Smooth muscle cell (in vitro differentiated cells): ENCODE measurements around the gene KIAA0232. TPM values are rescaled to one million over a fixed set of nuclear protein-coding genes. Genes with fewer than 3 reads are reported as not detected.

ENCODE experiments used
- DNase-seq: peaks from one replicate; lab custom pipeline; 2025; ENCODE audit not compliant: unreplicated experiment; lab: John Stamatoyannopoulos, UW
- H2AFZ ChIP-seq: fragments of 200-600 bp; sonication (generic); 2 replicates; pipeline ENCODE4 v1.6.0; 2016; ENCODE audit warnings: antibody characterized with exemption, low read depth, mild to moderate bottlenecking
- H3F3A ChIP-seq: fragments of 200-600 bp; sonication (generic); 2 replicates; pipeline ENCODE4 v1.6.0; 2017; ENCODE audit warnings: antibody characterized with exemption, low read depth
- H3K27ac ChIP-seq: fragments of 200-600 bp; sonication (generic); 2 replicates; pipeline ENCODE4 v1.5.1; 2016; ENCODE audit warnings: low read depth, mild to moderate bottlenecking
- H3K27me3 ChIP-seq: fragments of 200-600 bp; sonication (generic); 2 replicates; pipeline ENCODE4 v1.6.1; 2016; ENCODE audit warnings: low read depth, mild to moderate bottlenecking
- H3K36me3 ChIP-seq: fragments of 200-600 bp; sonication (generic); 2 replicates; pipeline ENCODE4 v1.5.1; 2016; ENCODE audit warnings: low read depth
- H3K4me1 ChIP-seq: fragments of 200-600 bp; sonication (generic); 2 replicates; pipeline ENCODE4 v1.5.1; 2016; ENCODE audit warnings: low read depth
- H3K4me2 ChIP-seq: fragments of 200-600 bp; sonication (generic); 2 replicates; pipeline ENCODE4 v1.6.0; 2016; ENCODE audit warnings: mild to moderate bottlenecking
- H3K4me3 ChIP-seq: fragments of 200-600 bp; sonication (generic); 2 replicates; pipeline ENCODE4 v1.5.1; 2016; ENCODE audit warnings: mild to moderate bottlenecking
- H3K79me2 ChIP-seq: fragments of 200-600 bp; sonication (generic); 2 replicates; pipeline ENCODE4 v1.6.0; 2016; ENCODE audit warnings: low read depth, mild to moderate bottlenecking
- H3K9ac ChIP-seq: fragments of 200-600 bp; sonication (generic); 2 replicates; pipeline ENCODE4 v1.6.0; 2016; ENCODE audit warnings: low read depth
- H3K9me3 ChIP-seq: fragments of 200-600 bp; sonication (generic); replicated peaks from 2 replicates; pipeline ENCODE4 v1.5.1; 2016; ENCODE audit warnings: low read depth
- H4K20me1 ChIP-seq: fragments of 200-600 bp; sonication (generic); 2 replicates; pipeline ENCODE4 v1.6.0; 2016; ENCODE audit warnings: low read depth
- CTCF ChIP-seq: fragments of 200-600 bp; sonication (generic); IDR thresholded peaks from 2 replicates; pipeline ENCODE4 v1.5.1; 2017; ENCODE audit warnings: borderline replicate concordance, mild to moderate bottlenecking, antibody characterized with exemption; ENCODE audit not compliant: insufficient read depth, poor library complexity, severe bottlenecking
- WGBS: methylation state at CpG from one replicate; pipeline ENCODE4 v1.1.7; 2016; ENCODE audit warnings: low lambda C conversion rate; 5-methylcytosine and 5-hydroxymethylcytosine counted together
- polyA plus RNA-seq: library from polyadenylated mRNA; unstranded; fragments of >200 nt; fragmentation: Nextera tagmentation; extraction: Ambion mirVana; gene quantifications from 2 replicates; pipeline ENCODE4 v1.2.1, GENCODE V29; 2016
- total RNA-seq: library from RNA; depleted of rRNA; stranded (reverse); fragments of >200 nt; gene quantifications from 2 replicates; pipeline ENCODE4 v1.2.3, GENCODE V29; 2014

The KIAA0232 gene
- total and polyA plus RNA-seq, 2 experiments from 2014 or later = 8.4 to 16.6 TPM

- H3K79me2 ChIP-seq = no peaks in the 10 kb centered on the region
- no peaks in the 10 kb centered on the region for H4K20me1 ChIP-seq
- H3K9ac ChIP-seq = no peak overlapping the region
- H2AFZ ChIP-seq = no peak overlapping the region
- no peak overlapping the region for H3K4me3 ChIP-seq
- WGBS = 74% methylated on average over 20 of the region's 20 CpGs
- no peak for DNase-seq
- H3K27me3 ChIP-seq = no peaks in the 10 kb centered on the region
- no peaks in the 10 kb centered on the region for H3K4me1 ChIP-seq
- no peaks in the 10 kb centered on the region for H3K9me3 ChIP-seq
- H3K36me3 ChIP-seq = no peaks in the 10 kb centered on the region
- H3F3A ChIP-seq = no peaks in the 10 kb centered on the region
- TF ChIP-seq CTCF = no peak
- H3K4me2 ChIP-seq = peak overlapping the region; percentile 36
- no peak overlapping the region for H3K27ac ChIP-seq
Measured at GRCh38 chr4:6892190-6892908, 109.8 kb downstream of the KIAA0232 start.

GRCh38 chr4:6892909-6893202 is 110.3 kb downstream of the KIAA0232 start:
- TF ChIP-seq CTCF = no peak
- H3K79me2 ChIP-seq = no peaks in the 10 kb centered on the region
- H2AFZ ChIP-seq = no peak overlapping the region
- H3K27ac ChIP-seq = peak overlapping the region; percentile 65
- no peak for DNase-seq
- no peak overlapping the region for H3K4me2 ChIP-seq
- H3K9ac ChIP-seq = no peak overlapping the region
- H3K27me3 ChIP-seq = no peaks in the 10 kb centered on the region
- H3K9me3 ChIP-seq = no peaks in the 10 kb centered on the region
- 79% methylated on average over 6 of the region's 6 CpGs for WGBS
- no peaks in the 10 kb centered on the region for H3K36me3 ChIP-seq
- no peak overlapping the region for H3K4me3 ChIP-seq
- no peaks in the 10 kb centered on the region for H3K4me1 ChIP-seq
- no peaks in the 10 kb centered on the region for H3F3A ChIP-seq
- H4K20me1 ChIP-seq = no peaks in the 10 kb centered on the region

- Histone ChIP-seq H3K27ac (peak overlapping the region; percentile 65), H3K4me1 (no peaks in the 10 kb centered on the region), H3K4me2 (no peak overlapping the region), H3K79me2 (no peaks in the 10 kb centered on the region), H3K36me3 (no peaks in the 10 kb centered on the region), H3K4me3 (no peak overlapping the region), H3K9me3 (no peaks in the 10 kb centered on the region), H4K20me1 (no peaks in the 10 kb centered on the region), H3F3A (no peaks in the 10 kb centered on the region), H2AFZ (no peak overlapping the region), H3K27me3 (no peaks in the 10 kb centered on the region), H3K9ac (no peak overlapping the region)
- WGBS = 43% methylated on average over 7 of the region's 7 CpGs
- no peak for TF ChIP-seq CTCF
- no peak for DNase-seq
Measured at GRCh38 chr4:6893449-6894085, 111.0 kb downstream of the KIAA0232 start.

DNA sequence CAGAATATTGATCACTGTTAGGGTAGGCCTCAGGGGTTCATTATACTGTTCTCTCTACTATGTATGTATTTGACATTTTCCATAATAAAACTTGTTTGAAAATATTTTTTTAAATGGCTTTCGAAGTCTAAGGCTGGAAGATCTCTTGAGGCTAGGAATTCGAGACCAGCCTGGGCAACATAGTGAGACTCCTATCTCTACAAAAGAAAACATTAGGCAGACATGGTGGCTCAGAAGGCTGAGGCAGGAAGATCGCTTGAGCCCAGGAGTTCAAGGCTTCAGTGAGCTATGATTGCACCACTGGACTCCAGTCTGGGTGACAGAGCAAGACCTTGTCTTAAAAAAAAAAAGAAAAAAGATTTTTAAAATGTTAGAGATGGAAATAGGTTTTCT is 111.6 kb downstream of the KIAA0232 start:
- no peaks in the 10 kb centered on the region for H3K9me3 ChIP-seq
- DNase-seq = no peak
- no peaks in the 10 kb centered on the region for H4K20me1 ChIP-seq
- H3K79me2 ChIP-seq = no peaks in the 10 kb centered on the region
- TF ChIP-seq CTCF = no peak
- H3K36me3 ChIP-seq = no peaks in the 10 kb centered on the region
- no peak overlapping the region for H3K4me3 ChIP-seq
- WGBS = 98% methylated on average over 3 of the region's 3 CpGs
- no peaks in the 10 kb centered on the region for H3F3A ChIP-seq
- no peaks in the 10 kb centered on the region for H3K27me3 ChIP-seq
- H3K9ac ChIP-seq = no peak overlapping the region
- no peak overlapping the region for H2AFZ ChIP-seq
- H3K27ac ChIP-seq = peak overlapping the region; percentile 65
- H3K4me2 ChIP-seq = no peak overlapping the region
- no peaks in the 10 kb centered on the region for H3K4me1 ChIP-seq
